ENCODE results near the gene BRIP1. TPM values are rescaled to one million over a fixed set of nuclear protein-coding genes. Genes with fewer than 3 reads are reported as not detected.

Gene BRIP1
- total and polyA plus RNA-seq, 3 donors from 2014 or later, result 7.5 to 10.6 (median 10.5) TPM

Small RNA genes lying within 50 kb of the gene (small RNA-seq; reads per million reads assigned to genes)
- 0 reads per million in 2 donors for gene RF00019

Other genes starting within 250 kb of the BRIP1 start
- 10 to 100 TPM; 25.7 to 28.1 TPM for gene INTS2, start 64.5 kb upstream of the BRIP1 start, total RNA-seq
- gene INTS2, start 64.5 kb upstream of the BRIP1 start, polyA plus RNA-seq (ENCODE audit: insufficient read depth, low read depth, low replicate concordance), result 9.6 TPM
- gene MED13, start 201.8 kb upstream of the BRIP1 start, total RNA-seq, result 100 to 1,000 TPM in 1 of 2 donors, 10 to 100 TPM in 1; 98.7 to 145 TPM
- gene MED13, start 201.8 kb upstream of the BRIP1 start, polyA plus RNA-seq (ENCODE audit: insufficient read depth, low read depth, low replicate concordance), result 44.0 TPM

All from testis (tissue), 3 donors.